GM19455 (cell line): ENCODE results near the gene INPP5D.
"Not testable (repeated sequence)": the region's sequence is repeated elsewhere in the genome, so short reads cannot be mapped to it uniquely, and the experiment has no call there.

Experiments used
- ATAC-seq: cut with Tn5 transposase; IDR thresholded peaks from one replicate; pipeline ENCODE4 v1.9.1; 2021; ENCODE audit not compliant: unreplicated experiment

INPP5D gene

GRCh38 chr2:233112776-233113452 is 52.8 kb downstream of the INPP5D start:
- no peak for ATAC-seq

GRCh38 chr2:233114421-233114861 is 54.3 kb downstream of the INPP5D start:
- no peak for ATAC-seq

GRCh38 chr2:233115121-233115520 is 55.0 kb downstream of the INPP5D start:
- no peak for ATAC-seq

GRCh38 chr2:233115741-233116140 is 55.6 kb downstream of the INPP5D start:
- no peak for ATAC-seq

GRCh38 chr2:233116946-233117345 is 56.8 kb downstream of the INPP5D start:
- ATAC-seq: no peak

GRCh38 chr2:233117351-233117750 is 57.2 kb downstream of the INPP5D start:
- ATAC-seq: no peak

GRCh38 chr2:233117811-233118647 is 57.9 kb downstream of the INPP5D start:
- no peak for ATAC-seq

GRCh38 chr2:233118648-233119000 is 58.5 kb downstream of the INPP5D start:
- ATAC-seq: no peak

- ATAC-seq: no peak
These were observed 59.0 kb downstream of the INPP5D start for GRCh38 chr2:233119123-233119522.

- no peak for ATAC-seq
These were observed 59.7 kb downstream of the INPP5D start for GRCh38 chr2:233119806-233120205.

GRCh38 chr2:233120459-233120858 is 60.3 kb downstream of the INPP5D start:
- ATAC-seq: no peak

GRCh38 chr2:233121856-233122255 is 61.7 kb downstream of the INPP5D start:
- no peak for ATAC-seq

- ATAC-seq: no peak
These were observed 62.4 kb downstream of the INPP5D start for GRCh38 chr2:233122541-233122940.

GRCh38 chr2:233123576-233123975 is 63.4 kb downstream of the INPP5D start:
- ATAC-seq: not testable (repeated sequence)

- ATAC-seq: peak; percentile 80
These were observed 64.4 kb downstream of the INPP5D start for GRCh38 chr2:233124421-233125080.

GRCh38 chr2:233125455-233126065 is 65.4 kb downstream of the INPP5D start:
- ATAC-seq: no peak

- ATAC-seq: no peak
These were observed 69.3 kb downstream of the INPP5D start for GRCh38 chr2:233129351-233129978.

- no peak for ATAC-seq
These were observed 69.9 kb downstream of the INPP5D start for GRCh38 chr2:233130024-233130423.

GRCh38 chr2:233130481-233131020 is 70.4 kb downstream of the INPP5D start:
- no peak for ATAC-seq

- ATAC-seq: no peak
These were observed 72.0 kb downstream of the INPP5D start for GRCh38 chr2:233131936-233132720.
